Natural killer cell (primary cell): ENCODE measurements around the gene LRRC8E. TPM values are rescaled to one million over a fixed set of nuclear protein-coding genes. Genes with fewer than 3 reads are reported as not detected.

Source experiments
- ATAC-seq, 3 donors: fragments of 150-1000 bp in 2 of 3; fragments of 200-7000 bp in 1 of 3; cut with Tn5 transposase; 1 replicate in 1 of 3; 2 replicates in 2 of 3; pipeline ENCODE4 v1.10.0; 2021; ENCODE audit warnings: mild to moderate bottlenecking in 2 of 3, moderate library complexity in 2 of 3
- DNase-seq, 2 donors: peaks; one replicate each; pipeline versions ENCODE4 v3.0.0 to v3.0.0-alpha.2; 2013 to 2021; ENCODE audit warnings: mixed read lengths in 1 of 2
- H3K27ac ChIP-seq: one replicate; pipeline ENCODE4 v1.5.1; 2013; ENCODE audit warnings: mild to moderate bottlenecking, low read length
- H3K27me3 ChIP-seq: one replicate; pipeline ENCODE4 v1.6.1; 2013; ENCODE audit warnings: low read length; ENCODE audit not compliant: control insufficient read depth, insufficient read depth
- H3K36me3 ChIP-seq: one replicate; pipeline ENCODE4 v1.6.1; 2013; ENCODE audit warnings: low read length; ENCODE audit not compliant: control insufficient read depth, insufficient read depth
- H3K4me1 ChIP-seq: one replicate; pipeline ENCODE4 v1.6.1; 2013; ENCODE audit warnings: low read length; ENCODE audit not compliant: control insufficient read depth, insufficient read depth
- H3K4me3 ChIP-seq: one replicate; pipeline ENCODE4 v1.5.1; 2013; ENCODE audit warnings: low read length
- H3K9me3 ChIP-seq: one replicate; pipeline ENCODE4 v1.6.1; 2013; ENCODE audit warnings: low read length; ENCODE audit not compliant: control insufficient read depth, insufficient read depth
- H3K27ac Mint-ChIP-seq, 2 donors: one replicate each; pipeline ENCODE4 v1.8.0; 2022; ENCODE audit warnings: mild to moderate bottlenecking in 2 of 2, mixed read lengths in 2 of 2, moderate library complexity in 1 of 2
- H3K27me3 Mint-ChIP-seq, 2 donors: one replicate each; pipeline ENCODE4 v1.8.0; 2022; ENCODE audit warnings: low read depth in 2 of 2, mixed read lengths in 2 of 2
- H3K36me3 Mint-ChIP-seq: one replicate; pipeline ENCODE4 v1.8.0; 2022; ENCODE audit warnings: mixed read lengths
- H3K4me1 Mint-ChIP-seq, 2 donors: one replicate each; pipeline ENCODE4 v1.8.0; 2022; ENCODE audit warnings: mixed read lengths in 2 of 2
- H3K4me3 Mint-ChIP-seq: one replicate; pipeline ENCODE4 v1.8.0; 2022; ENCODE audit warnings: mild to moderate bottlenecking, moderate library complexity, mixed read lengths
- H3K9me3 Mint-ChIP-seq, 2 donors: one replicate each; pipeline ENCODE4 v1.8.0; 2022; ENCODE audit warnings: mixed read lengths in 2 of 2
- CTCF ChIP-seq: fragments of 200-600 bp; IDR thresholded peaks from one replicate; pipeline ENCODE4 v1.8.0; 2022; ENCODE audit warnings: antibody characterized with exemption
- WGBS: methylation state at CpG from one replicate; pipeline ENCODE4 v1.1.7; 2013; ENCODE audit warnings: missing lambda C conversion rate; ENCODE audit not compliant: insufficient coverage; 5-methylcytosine and 5-hydroxymethylcytosine counted together
- intact Hi-C: fragments of 100-400 bp; cut with micrococcal nuclease; formaldehyde crosslinking; loops from one replicate; pipeline ENCODE4 v1.14.2; 2022
- total RNA-seq, 4 donors: library from RNA; stranded (reverse); fragments of 120-200 nt in 1 of 4; gene quantifications; one replicate each; pipeline versions ENCODE4 v1.2.3 to v1.2.4, GENCODE V29; 2013 to 2022

Gene LRRC8E
- total RNA-seq, 3 donors from 2014 or later (not counting 1 experiment from before 2014, with no cell fraction given), result not detected

- ATAC-seq (no peak), DNase-seq (no peak)
- Histone ChIP-seq H3K4me1 (peaks cover 15% of the 10 kb centered on the region), H3K27me3 (no peaks in the 10 kb centered on the region), H3K4me3 (no peak overlapping the region), H3K9me3 (no peaks in the 10 kb centered on the region), H3K36me3 (no peaks in the 10 kb centered on the region), H3K27ac (no peak overlapping the region)
- H3K4me3 Mint-ChIP-seq, result no peak overlapping the region
- 92% methylated on average over 34 of the region's 34 CpGs for WGBS
- TF ChIP-seq CTCF, result no peak
- peaks cover 15 to 19% of the 10 kb centered on the region in 2 donors for H3K4me1 Mint-ChIP-seq
- H3K36me3 Mint-ChIP-seq, result no peaks in the 10 kb centered on the region
- no peaks in the 10 kb centered on the region for H3K9me3 Mint-ChIP-seq
- intact Hi-C loops, result no loop called here
- H3K27me3 Mint-ChIP-seq, result peaks cover 0 to 6% of the 10 kb centered on the region in 2 donors
- no peak overlapping the region for H3K27ac Mint-ChIP-seq
Observed at GRCh38 chr19:7899751-7900378, 11.6 kb downstream of the LRRC8E start.

GRCh38 chr19:7900401-7900870, 12.1 kb downstream of the LRRC8E start:
- Histone ChIP-seq H3K36me3 (peaks cover 4% of the 10 kb centered on the region), H3K27me3 (no peaks in the 10 kb centered on the region), H3K4me3 (no peak overlapping the region), H3K27ac (no peak overlapping the region), H3K9me3 (no peaks in the 10 kb centered on the region), H3K4me1 (peaks cover 21% of the 10 kb centered on the region)
- peaks cover 0 to 6% of the 10 kb centered on the region in 2 donors for H3K27me3 Mint-ChIP-seq
- no peak overlapping the region for H3K4me3 Mint-ChIP-seq
- intact Hi-C loops, result no loop called here
- no peaks in the 10 kb centered on the region for H3K36me3 Mint-ChIP-seq
- no peaks in the 10 kb centered on the region for H3K9me3 Mint-ChIP-seq
- H3K27ac Mint-ChIP-seq, result no peak overlapping the region
- WGBS, result 89% methylated on average over 21 of the region's 21 CpGs
- no peak for TF ChIP-seq CTCF
- peaks cover 20 to 25% of the 10 kb centered on the region in 2 donors for H3K4me1 Mint-ChIP-seq
- ATAC-seq, result no peak
- DNase-seq, result no peak

GRCh38 chr19:7900931-7901330, 12.6 kb downstream of the LRRC8E start:
- H3K9me3 ChIP-seq, result no peaks in the 10 kb centered on the region
- Mint-ChIP-seq H3K36me3 (no peaks in the 10 kb centered on the region), H3K27me3 (peaks cover 0 to 6% of the 10 kb centered on the region in 2 donors), H3K4me1 (peaks cover 20 to 30% of the 10 kb centered on the region in 2 donors), H3K9me3 (no peaks in the 10 kb centered on the region), H3K27ac (no peak overlapping the region), H3K4me3 (no peak overlapping the region)
- 93% methylated on average over 3 of the region's 3 CpGs for WGBS
- intact Hi-C loops, result no loop called here
- H3K36me3 ChIP-seq, result peaks cover 5% of the 10 kb centered on the region
- H3K27me3 ChIP-seq, result no peaks in the 10 kb centered on the region
- H3K4me3 ChIP-seq, result no peak overlapping the region
- peaks cover 26% of the 10 kb centered on the region for H3K4me1 ChIP-seq
- no peak for TF ChIP-seq CTCF
- ATAC-seq, result no peak
- no peak for DNase-seq
- H3K27ac ChIP-seq, result no peak overlapping the region

- DNase-seq (no peak), ATAC-seq (no peak)
- H3K27ac Mint-ChIP-seq, result no peak overlapping the region
- Histone ChIP-seq H3K4me1 (peaks cover 28% of the 10 kb centered on the region), H3K36me3 (peaks cover 9% of the 10 kb centered on the region), H3K27me3 (no peaks in the 10 kb centered on the region), H3K27ac (no peak overlapping the region), H3K9me3 (no peaks in the 10 kb centered on the region), H3K4me3 (no peak overlapping the region)
- H3K4me1 Mint-ChIP-seq, result peaks cover 20 to 34% of the 10 kb centered on the region in 2 donors
- H3K36me3 Mint-ChIP-seq, result no peaks in the 10 kb centered on the region
- 93% methylated on average over 5 of the region's 7 CpGs for WGBS
- no peak for TF ChIP-seq CTCF
- H3K9me3 Mint-ChIP-seq, result no peaks in the 10 kb centered on the region
- no peak overlapping the region for H3K4me3 Mint-ChIP-seq
- intact Hi-C loops, result no loop called here
- peaks cover 0 to 6% of the 10 kb centered on the region in 2 donors for H3K27me3 Mint-ChIP-seq
Observed at GRCh38 chr19:7901337-7901736, 13.0 kb downstream of the LRRC8E start.
